Measurements from ENCODE around the gene SNORC. TPM values are rescaled to one million over a fixed set of nuclear protein-coding genes. Genes with fewer than 3 reads are reported as not detected.

The SNORC gene
- total and polyA plus RNA-seq, 2 of the 13 experiments (the other 11 are each of a cell fraction or from before 2014, with no cell fraction given), result 59.1 to 86.1 TPM

DNA sequence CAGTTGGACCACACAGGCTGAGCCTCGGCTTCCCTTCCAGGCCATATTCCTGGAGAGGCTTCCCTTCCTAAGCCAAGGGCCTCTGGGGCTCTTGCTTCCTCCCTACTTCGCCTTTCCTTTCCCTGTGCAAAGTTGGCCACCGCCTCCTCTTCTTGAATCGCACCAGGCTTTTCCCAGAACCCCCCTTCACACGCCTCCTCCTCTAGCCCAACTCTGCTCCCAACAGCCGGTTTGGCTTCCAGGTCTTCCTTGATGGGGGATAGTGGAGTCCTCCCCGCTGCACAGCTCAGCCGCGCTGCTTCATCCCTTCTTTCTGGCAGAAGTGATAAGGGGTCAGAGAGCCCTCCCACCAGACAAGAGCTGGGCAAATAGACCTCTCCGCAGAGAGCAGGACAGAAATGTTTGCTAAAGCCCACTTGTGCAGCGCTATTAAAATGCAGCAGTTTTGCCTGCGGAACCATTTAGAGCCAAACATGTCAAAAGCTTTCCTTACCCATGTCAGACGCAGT, 56.4 kb downstream of the SNORC start:
- Histone ChIP-seq H3K4me2 (ENCODE audit: low read depth, low read length) (no peak overlapping the region), H3K79me2 (ENCODE audit: insufficient read depth, low read length) (no peaks in the 10 kb centered on the region), H3K27ac (ENCODE audit: extremely low read length, insufficient read depth, low read length) (no peak overlapping the region), H3K4me3 (replicated peaks in 1 of 3; ENCODE audit: insufficient read depth in 1 of 3, low read depth in 2 of 3, low read length in 3 of 3) (no peak overlapping the region), H4K20me1 (ENCODE audit: insufficient read depth, low read length) (no peaks in the 10 kb centered on the region), H3K9ac (ENCODE audit: insufficient read depth, low read depth, low read length) (no peak overlapping the region), H3K4me1 (ENCODE audit: insufficient read depth, low read length) (no peaks in the 10 kb centered on the region), H3K27me3 (ENCODE audit: control insufficient read depth in 1 of 2, insufficient read depth in 2 of 2, low read length in 2 of 2) (no peaks in the 10 kb centered on the region), H3K9me3 (ENCODE audit: low read length) (no peaks in the 10 kb centered on the region), H2AFZ (ENCODE audit: low read length) (no peak overlapping the region), H3K36me3 (replicated peaks in 1 of 2; ENCODE audit: control insufficient read depth in 1 of 2, insufficient read depth in 2 of 2, low read length in 2 of 2) (peaks cover 3 to 24% of the 10 kb centered on the region in 2 experiments; a peak in 4 of 5 replicates)
- TF ChIP-seq ZNF737 (CRISPR knock-in tag; IDR thresholded peaks at IDR 0.05; ENCODE audit: borderline replicate concordance), result no peak
- ChIA-PET CTCF (ENCODE audit: low intra/inter-chr PET ratio, low total read pairs) (no interaction called here), POLR2A (no interaction called here)
- no peak for FAIRE-seq
- WGBS (ENCODE audit: low lambda C conversion rate), result 96% methylated on average over 13 of the region's 13 CpGs
- in situ Hi-C loops (cut with HindIII; ENCODE audit: extremely low pct_ligation_motif_present, low pct_unique_long_range_greater_than_20kb) (no loop called here), intact Hi-C loops (cut with micrococcal nuclease; ENCODE audit: unreplicated experiment) (no loop called here)
- no TSS peak for BruUV-seq (replicated peaks)
- ATAC-seq, result no peak
- no peak for DNase-seq (ENCODE audit: low spot score)

- in situ Hi-C loops (cut with HindIII; ENCODE audit: extremely low pct_ligation_motif_present, low pct_unique_long_range_greater_than_20kb) (no loop called here), intact Hi-C loops (cut with micrococcal nuclease; ENCODE audit: unreplicated experiment) (no loop called here)
- no peak overlapping the region for H3K27ac ChIP-seq (ENCODE audit: extremely low read length, insufficient read depth, low read length)
- no peaks in the 10 kb centered on the region for H4K20me1 ChIP-seq (ENCODE audit: insufficient read depth, low read length)
- CTCF ChIA-PET (ENCODE audit: low intra/inter-chr PET ratio, low total read pairs), result no interaction called here
- DNase-seq (ENCODE audit: low spot score), result no peak
- BruUV-seq (replicated peaks), result no TSS peak
- H2AFZ ChIP-seq (ENCODE audit: low read length), result no peak overlapping the region
- no peaks in the 10 kb centered on the region for H3K4me1 ChIP-seq (ENCODE audit: insufficient read depth, low read length)
- H3K4me3 ChIP-seq (replicated peaks in 1 of 3; ENCODE audit: insufficient read depth in 1 of 3, low read depth in 2 of 3, low read length in 3 of 3), result no peak overlapping the region
- H3K79me2 ChIP-seq (ENCODE audit: insufficient read depth, low read length), result no peaks in the 10 kb centered on the region
- no peak; the same call in 2 of the 3 replicates for ATAC-seq
- no peak overlapping the region for H3K9ac ChIP-seq (ENCODE audit: insufficient read depth, low read depth, low read length)
- FAIRE-seq, result no peak
- H3K9me3 ChIP-seq (ENCODE audit: low read length), result no peaks in the 10 kb centered on the region
- H3K4me2 ChIP-seq (ENCODE audit: low read depth, low read length), result no peak overlapping the region
- POLR2A ChIA-PET, result no interaction called here
- TF ChIP-seq NFYC (CRISPR knock-in tag; IDR thresholded peaks at IDR 0.05) (no peak), AGO2 (optimal IDR thresholded peaks at IDR 0.05; ENCODE audit: low read depth, low read length) (peak; percentile 23), HOMEZ (CRISPR knock-in tag; IDR thresholded peaks at IDR 0.05; ENCODE audit: low read depth) (no peak), ZIK1 (CRISPR knock-in tag; IDR thresholded peaks at IDR 0.05; ENCODE audit: borderline replicate concordance, low read depth) (no peak), PREB (CRISPR knock-in tag; IDR thresholded peaks at IDR 0.05) (no peak), NR2F2 (IDR thresholded peaks at IDR 0.05; ENCODE audit: borderline replicate concordance, low read depth) (no peak)
- H3K27me3 ChIP-seq (ENCODE audit: control insufficient read depth in 1 of 2, insufficient read depth in 2 of 2, low read length in 2 of 2), result no peaks in the 10 kb centered on the region
- 97% methylated on average over 76 of the region's 76 CpGs for WGBS (ENCODE audit: low lambda C conversion rate)
- H3K36me3 ChIP-seq (replicated peaks in 1 of 2; ENCODE audit: control insufficient read depth in 1 of 2, insufficient read depth in 2 of 2, low read length in 2 of 2), result peaks cover 3 to 19% of the 10 kb centered on the region in 2 experiments; a peak in 4 of 5 replicates
These were observed 57.1 kb downstream of the SNORC start for GRCh38 chr2:232927032-232927792.
